Heart right ventricle (tissue), 16 donors: ENCODE data around the gene VPREB1. TPM values are rescaled to one million over a fixed set of nuclear protein-coding genes. Genes with fewer than 3 reads are reported as not detected.
"Not testable (repeated sequence)": the region's sequence is repeated elsewhere in the genome, so short reads cannot be mapped to it uniquely, and the experiment has no call there.

ENCODE experiments used
- ATAC-seq, 8 donors: fragments of 200-7000 bp; cut with Tn5 transposase; one replicate each; pipeline ENCODE4 v1.9.1; 2020; ENCODE audit warnings: mild to moderate bottlenecking in 8 of 8, moderate library complexity in 8 of 8, moderate number of reproducible peaks in 1 of 8
- DNase-seq, 2 donors: peaks; one replicate each; pipeline ENCODE4 v3.0.0-alpha.2; 2020
- H3K27ac ChIP-seq, 10 donors: fragments of 200-600 bp; sonication (generic) in 2 of 10; one replicate each; pipeline versions ENCODE4 v1.5.0 to v1.8.0; 2020 to 2022; ENCODE audit warnings: mild to moderate bottlenecking in 3 of 10
- H3K27me3 ChIP-seq, 7 donors: fragments of 200-600 bp; one replicate each; pipeline ENCODE4 v1.8.0; 2021 to 2022; ENCODE audit warnings: mild to moderate bottlenecking in 2 of 7
- H3K36me3 ChIP-seq, 9 donors: fragments of 200-600 bp; sonication (generic) in 1 of 9; one replicate each; pipeline versions ENCODE4 v1.5.0 to v1.8.0; 2020 to 2022; ENCODE audit warnings: mild to moderate bottlenecking in 2 of 9
- H3K4me1 ChIP-seq, 9 donors: fragments of 200-600 bp; sonication (generic) in 1 of 9; one replicate each; pipeline versions ENCODE4 v1.5.0 to v1.8.0; 2020 to 2022; ENCODE audit warnings: mild to moderate bottlenecking in 4 of 9
- H3K4me3 ChIP-seq, 10 donors: fragments of 200-600 bp; sonication (generic) in 2 of 10; one replicate each; pipeline versions ENCODE4 v1.5.0 to v1.8.0; 2020 to 2022; ENCODE audit warnings: mild to moderate bottlenecking in 7 of 10, moderate library complexity in 2 of 10
- H3K9me3 ChIP-seq, 11 donors: fragments of 200-600 bp in 10 of 11; sonication (generic) in 2 of 11; one replicate each; pipeline versions ENCODE4 v1.5.0 to v1.8.0; 2013 to 2022; ENCODE audit warnings: mild to moderate bottlenecking in 2 of 11, control low read depth in 1 of 11, moderate library complexity in 1 of 11
- CTCF ChIP-seq, 9 donors: fragments of 200-600 bp; sonication (generic) in 2 of 9; IDR thresholded peaks; one replicate each; pipeline versions ENCODE4 v1.5.0 to v1.8.0; 2021 to 2022; ENCODE audit warnings: antibody characterized with exemption in 9 of 9, mild to moderate bottlenecking in 5 of 9, moderate library complexity in 1 of 9
- WGBS, 2 donors: extraction: QIAGEN DNeasy Blood & Tissue Kit; methylation state at CpG; one replicate each; pipeline ENCODE4 v1.1.7; 2013; ENCODE audit warnings: inconsistent platforms in 1 of 2; 5-methylcytosine and 5-hydroxymethylcytosine counted together
- intact Hi-C, 10 donors: fragments of 100-400 bp; cut with DNase I; formaldehyde crosslinking; loops; one replicate each; pipeline versions ENCODE4 v1.11.1 to v1.14.2; 2022
- polyA plus RNA-seq, 2 donors: library from polyadenylated mRNA; stranded (reverse); fragments of 200-250 nt; gene quantifications; one replicate each; pipeline ENCODE4 v1.2.3, GENCODE V29; 2013
- total RNA-seq, 10 donors: library from RNA; stranded (reverse); fragmentation: NEBNext Ultra II Directional in 3 of 10; extraction: Animal tissue kit (Norgen Biotek cat#: 25700) in 3 of 10; gene quantifications; one replicate each; pipeline versions ENCODE4 v1.2.1 to v1.2.4, GENCODE V29; 2021 to 2023
- donor health status: Arrhythmogenic right ventricular cardiomyopathy.
- donor health status: ischemic (EF 13 %, LVEDD 7.1; RV severe dilation, severe dysfunction).
- donor health status: healthy with polysubstance abuse.
- donor health status: DM: no; HTN: yes; CAD: no.
- donor health status: DM: no; HTN: no; CAD: no.
- donor health status: ischemic (EF 25% LVEDD 6.9; RV normal size, moderate dysfunction).
- donor health status: ischemic (EF 25% LVEDD 5.7; RV mildly dilated, moderate dysfunction).
- donor health status: healthy.
- donor health status: DM: yes; HTN: yes; CAD: no.
- donor health status: Ischemic cardiomyopathy.
- donor health status: ischemic (EF 35%, LVEDD 5.7; RV mildly dilated, moderate dysfunction).
- donor health status: nonischemic (EF 11% LVEDD 7.7; RV severe dilation, severe dysfunction).
- donor health status: DM: yes; HTN: yes; CAD: no.
- donor health status: PGD.
- donor health status: ischemic (EF 29% LVEDD 5.4; RV normal size, mild dysfunction).
- donor health status: nonischemic (EF 23%, LVEDD 6.1; RV moderate dilation, normal function).

Gene VPREB1
- total and polyA plus RNA-seq, 12 donors, result not detected

GRCh38 chr22:22245256-22245909, 797 bp downstream of the VPREB1 start:
- intact Hi-C loops, result no loop called here
- no peaks in the 10 kb centered on the region for H3K9me3 ChIP-seq
- no peak for ATAC-seq
- no peak for TF ChIP-seq CTCF (IDR thresholded peaks at IDR 0.05)
- H3K4me1 ChIP-seq, result no peaks in the 10 kb centered on the region
- 76 to 77% methylated on average over 18 of the region's 18 CpGs for WGBS, 2 donors
- H3K27ac ChIP-seq, result no peak overlapping the region
- no peaks in the 10 kb centered on the region for H3K36me3 ChIP-seq
- no peak for DNase-seq
- peaks cover 0 to 68% (median 44%) of the 10 kb centered on the region in 7 donors for H3K27me3 ChIP-seq
- H3K4me3 ChIP-seq, result no peak overlapping the region

- no peak for ATAC-seq
- peaks cover 0 to 63% (median 38%) of the 10 kb centered on the region in 7 donors for H3K27me3 ChIP-seq
Measured at GRCh38 chr22:22245935-22246525, 1.4 kb downstream of the VPREB1 start.

GRCh38 chr22:22246706-22247105, 2.1 kb downstream of the VPREB1 start:
- 66 to 76% methylated on average over 9 of the region's 9 CpGs for WGBS, 2 donors
- intact Hi-C loops, result no loop called here
- ATAC-seq, result no peak

More at GRCh38 chr22:22245935-22246525, 1.4 kb downstream of the VPREB1 start:
- H3K27ac ChIP-seq, result no peak overlapping the region
- no peaks in the 10 kb centered on the region for H3K9me3 ChIP-seq
- intact Hi-C loops, result no loop called here
- no peak for TF ChIP-seq CTCF (IDR thresholded peaks at IDR 0.05)
- 72 to 76% methylated on average over 6 of the region's 6 CpGs for WGBS, 2 donors
- H3K4me1 ChIP-seq, result no peaks in the 10 kb centered on the region
- no peak overlapping the region for H3K4me3 ChIP-seq
- no peak for DNase-seq
- no peaks in the 10 kb centered on the region for H3K36me3 ChIP-seq

GRCh38 chr22:22248878-22249277, 4.3 kb downstream of the VPREB1 start:
- no peak overlapping the region for H3K4me3 ChIP-seq
- no peak for TF ChIP-seq CTCF (IDR thresholded peaks at IDR 0.05)
- no peak overlapping the region for H3K27ac ChIP-seq
- ATAC-seq (no peak), DNase-seq (no peak)
- H3K27me3 ChIP-seq, result peaks cover 0 to 39% (median 25%) of the 10 kb centered on the region in 7 donors
- no peaks in the 10 kb centered on the region for H3K36me3 ChIP-seq
- H3K9me3 ChIP-seq, result no peaks in the 10 kb centered on the region
- H3K4me1 ChIP-seq, result no peaks in the 10 kb centered on the region
- intact Hi-C loops, result no loop called here
- WGBS, 2 donors, result 29 to 36% methylated on average over 3 of the region's 3 CpGs

More at GRCh38 chr22:22246706-22247105, 2.1 kb downstream of the VPREB1 start:
- DNase-seq, result no peak
- H3K27me3 ChIP-seq, result peaks cover 0 to 59% (median 34%) of the 10 kb centered on the region in 7 donors
- H3K4me3 ChIP-seq, result no peak overlapping the region
- H3K4me1 ChIP-seq, result no peaks in the 10 kb centered on the region
- no peaks in the 10 kb centered on the region for H3K9me3 ChIP-seq
- no peak overlapping the region for H3K27ac ChIP-seq
- no peak for TF ChIP-seq CTCF (IDR thresholded peaks at IDR 0.05)
- no peaks in the 10 kb centered on the region for H3K36me3 ChIP-seq

GRCh38 chr22:22250651-22251050, 6.1 kb downstream of the VPREB1 start:
- H3K36me3 ChIP-seq, H3K27ac ChIP-seq, H3K9me3 ChIP-seq, ATAC-seq, DNase-seq, H3K4me3 ChIP-seq, intact Hi-C loops, H3K4me1 ChIP-seq: not testable (repeated sequence)
- 80% methylated on average over 8 of the region's 8 CpGs for WGBS, 2 donors
- peaks cover 0 to 27% (median 12%) of the 10 kb centered on the region in 7 donors for H3K27me3 ChIP-seq

- H3K4me1 ChIP-seq, ATAC-seq, H3K36me3 ChIP-seq, H3K4me3 ChIP-seq, H3K27ac ChIP-seq, intact Hi-C loops, DNase-seq: not testable (repeated sequence)
- H3K9me3 ChIP-seq, result peaks cover 0 to 13% (median 0%) of the 10 kb centered on the region in 11 donors
- H3K27me3 ChIP-seq, result peaks cover 0 to 11% (median 5%) of the 10 kb centered on the region in 7 donors
- 77 to 81% methylated on average over 13 of the region's 13 CpGs for WGBS, 2 donors
Measured at GRCh38 chr22:22256133-22256532, 11.5 kb downstream of the VPREB1 start.

GRCh38 chr22:22258597-22259415, 14.2 kb downstream of the VPREB1 start:
- H3K27me3 ChIP-seq, intact Hi-C loops, H3K4me1 ChIP-seq, DNase-seq, H3K27ac ChIP-seq, H3K4me3 ChIP-seq, ATAC-seq, H3K36me3 ChIP-seq: not testable (repeated sequence)
- peaks cover 0 to 13% (median 0%) of the 10 kb centered on the region in 11 donors for H3K9me3 ChIP-seq
- WGBS, 2 donors, result 90 to 92% methylated on average over 7 of the region's 7 CpGs
